GM21529 (cell line): ENCODE measurements around the gene ICOS.
"Not testable (repeated sequence)": the region's sequence is repeated elsewhere in the genome, so short reads cannot be mapped to it uniquely, and the experiment has no call there.

Experiments
- ATAC-seq: cut with Tn5 transposase; IDR thresholded peaks from one replicate; pipeline ENCODE4 v1.9.1; 2021; ENCODE audit not compliant: unreplicated experiment

ICOS gene

DNA sequence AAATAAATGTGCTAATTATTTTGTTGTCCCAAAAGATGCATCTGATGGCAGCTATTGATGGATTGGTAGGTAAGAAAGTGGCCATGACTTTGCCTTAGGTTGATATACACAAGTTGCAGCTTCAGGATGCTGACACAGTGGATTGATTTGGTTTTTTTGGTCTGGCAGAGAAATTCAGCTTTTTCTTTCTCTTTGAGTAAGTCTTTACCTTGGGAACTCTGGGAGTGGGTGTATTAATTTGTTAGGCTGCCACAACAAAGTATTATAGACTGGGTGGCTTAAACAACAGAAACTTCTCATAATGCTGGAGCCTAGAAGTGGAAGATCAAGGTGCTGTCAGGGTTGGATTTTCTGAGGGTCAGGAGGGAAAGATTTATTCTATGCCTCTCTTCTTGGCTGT, 19.8 kb upstream of the ICOS start:
- ATAC-seq, result no peak

- ATAC-seq, result no peak
Measured at GRCh38 chr2:203918264-203918663, 18.3 kb upstream of the ICOS start.

DNA sequence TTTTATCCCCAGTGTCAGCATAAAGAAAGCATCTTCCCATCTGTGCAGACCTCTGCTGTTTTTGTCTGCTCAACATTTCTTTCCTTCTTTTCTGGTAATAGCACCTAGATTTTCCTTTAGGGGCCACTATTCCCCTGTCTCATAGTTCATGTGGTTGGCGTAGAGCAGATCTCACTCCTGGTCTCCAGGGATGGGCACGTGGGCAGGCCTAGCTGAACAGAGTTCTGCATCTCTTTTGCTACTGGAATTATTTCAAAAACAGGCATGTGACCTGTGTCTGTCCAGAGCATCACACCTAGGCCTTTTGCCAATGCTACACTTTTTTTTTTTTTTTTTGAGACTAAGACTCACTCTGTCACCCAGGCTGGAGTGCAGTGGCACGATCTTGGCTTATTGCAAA, 17.7 kb upstream of the ICOS start:
- no peak for ATAC-seq

GRCh38 chr2:203925512-203926158, 10.9 kb upstream of the ICOS start:
- ATAC-seq, result no peak

DNA sequence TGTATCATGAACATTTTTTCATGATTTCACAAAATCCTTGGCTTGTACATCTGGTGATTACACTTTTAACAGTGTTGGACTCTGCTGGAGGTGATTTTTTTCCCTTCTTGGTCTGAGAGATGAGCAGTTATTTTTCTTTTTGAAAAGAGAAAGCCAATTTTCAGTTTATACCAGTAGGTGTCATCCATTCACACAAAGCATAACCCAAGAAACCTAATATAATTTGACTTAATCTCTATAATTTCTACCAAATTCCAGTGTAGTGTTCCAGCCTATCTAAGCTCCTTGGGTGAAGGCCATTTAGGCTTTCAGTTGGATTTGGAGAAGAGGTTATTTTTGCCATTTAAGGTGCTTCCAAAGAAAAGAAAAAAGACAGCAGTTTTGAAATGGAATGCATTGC, 7.7 kb upstream of the ICOS start:
- no peak for ATAC-seq

GRCh38 chr2:203931262-203931661, 5.3 kb upstream of the ICOS start:
- ATAC-seq, result not testable (repeated sequence)

DNA sequence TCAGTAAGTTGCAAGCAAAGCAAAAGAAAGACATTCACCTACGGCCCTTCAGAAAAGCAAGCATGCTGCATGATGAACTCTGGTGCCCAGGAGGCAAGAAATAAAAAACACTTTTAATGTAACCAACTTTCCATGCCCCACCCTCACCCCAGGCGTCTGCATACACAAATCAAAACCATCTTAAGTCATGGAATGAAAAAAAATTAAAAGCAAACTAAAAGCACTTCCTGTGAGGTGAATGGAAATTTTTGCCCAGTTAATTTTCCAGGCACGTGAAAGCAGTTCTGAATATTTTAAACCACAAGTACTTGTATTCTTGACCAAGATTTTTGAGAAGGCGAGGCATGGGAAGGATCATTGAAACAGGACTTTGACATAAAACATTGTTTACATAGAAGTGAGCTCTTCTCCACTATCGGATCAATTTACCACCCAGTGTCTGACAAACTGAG, 2.5 kb upstream of the ICOS start:
- no peak for ATAC-seq

GRCh38 chr2:203934711-203935438, 1.7 kb upstream of the ICOS start:
- no peak for ATAC-seq

- no peak for ATAC-seq
Measured at GRCh38 chr2:203935568-203935967, 995 bp upstream of the ICOS start.

DNA sequence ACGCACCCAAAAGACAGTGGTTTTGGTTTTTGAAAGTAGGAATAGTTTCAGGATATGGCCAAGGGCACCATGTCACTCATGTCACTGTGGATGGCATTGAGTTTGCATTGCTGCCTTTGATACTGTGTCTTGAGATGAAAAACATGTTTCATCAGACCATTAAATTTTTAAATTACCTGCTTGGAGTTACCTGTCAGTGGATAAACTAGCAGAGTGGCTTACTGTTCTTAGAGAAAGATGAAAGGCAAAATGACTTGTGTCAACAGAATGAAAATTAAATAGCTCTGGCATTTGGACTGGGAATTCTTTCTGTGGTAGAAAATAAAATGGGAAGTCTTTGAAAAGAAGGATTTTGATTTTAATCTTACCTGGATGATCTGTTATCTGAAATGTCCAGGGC, 386 bp downstream of the ICOS start:
- no peak for ATAC-seq

DNA sequence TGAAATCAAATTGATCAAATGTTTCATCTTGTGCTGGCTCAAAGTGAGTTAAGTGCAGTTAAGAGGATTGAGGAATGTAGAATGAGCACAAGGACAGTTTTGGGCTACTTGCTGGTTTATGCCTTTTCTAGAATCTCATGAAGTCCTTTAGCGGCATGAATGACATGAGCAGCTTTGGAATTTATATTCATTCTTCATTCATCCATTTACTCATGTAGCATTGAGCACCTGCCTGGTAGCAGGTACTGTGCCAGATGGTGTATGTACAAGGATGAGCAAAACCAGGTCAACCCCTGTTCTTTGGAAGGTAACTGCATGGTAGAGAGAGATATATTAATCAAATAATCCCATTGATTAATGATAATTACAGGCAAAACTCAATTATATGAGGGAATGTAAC, 1.2 kb downstream of the ICOS start:
- no peak for ATAC-seq

- no peak for ATAC-seq
Measured at GRCh38 chr2:203940039-203940438, 3.5 kb downstream of the ICOS start.

DNA sequence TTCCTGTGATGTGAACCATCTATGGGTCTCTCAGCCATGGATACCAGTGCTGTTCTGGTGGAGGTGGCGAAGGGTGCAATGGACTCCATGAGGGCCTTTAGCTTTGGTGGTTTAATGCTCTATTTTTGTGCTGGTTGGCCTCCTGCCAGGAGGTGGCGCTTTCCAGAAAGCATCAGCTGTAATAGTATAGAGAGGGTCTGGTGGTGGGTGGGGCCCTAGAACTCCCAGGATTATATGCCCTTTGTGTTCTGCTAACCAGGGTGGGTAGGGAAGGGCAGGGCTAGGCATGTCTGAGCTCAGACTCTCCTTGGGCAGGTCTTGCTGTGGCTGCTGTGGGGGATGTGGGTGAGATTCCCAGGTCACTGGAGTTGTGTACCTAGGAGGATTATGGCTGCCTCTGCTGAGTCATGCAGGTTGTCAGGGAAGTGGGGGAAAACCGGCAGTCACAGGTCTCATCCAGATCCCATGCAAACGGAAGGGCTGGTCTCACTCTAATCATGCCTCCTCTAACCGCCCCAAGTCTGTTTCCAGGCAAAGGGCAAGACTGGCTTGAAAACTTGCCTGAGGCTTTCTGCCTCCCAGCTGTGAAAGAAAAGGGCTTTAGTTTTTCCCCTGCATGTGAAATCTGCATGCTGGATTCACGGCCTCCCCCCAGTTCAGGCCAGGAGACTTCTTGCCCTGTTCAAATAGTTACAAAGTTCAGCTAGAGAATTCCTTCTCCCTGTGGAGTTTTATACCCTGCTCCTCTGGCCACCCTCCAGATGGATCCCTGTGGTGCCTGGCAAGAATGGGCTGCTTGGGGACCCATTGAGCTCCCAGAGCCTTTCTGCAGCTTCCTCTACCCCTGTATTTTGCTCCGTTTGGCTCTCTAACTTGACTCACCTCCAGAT, 7.2 kb downstream of the ICOS start:
- ATAC-seq, result not testable (repeated sequence)

DNA sequence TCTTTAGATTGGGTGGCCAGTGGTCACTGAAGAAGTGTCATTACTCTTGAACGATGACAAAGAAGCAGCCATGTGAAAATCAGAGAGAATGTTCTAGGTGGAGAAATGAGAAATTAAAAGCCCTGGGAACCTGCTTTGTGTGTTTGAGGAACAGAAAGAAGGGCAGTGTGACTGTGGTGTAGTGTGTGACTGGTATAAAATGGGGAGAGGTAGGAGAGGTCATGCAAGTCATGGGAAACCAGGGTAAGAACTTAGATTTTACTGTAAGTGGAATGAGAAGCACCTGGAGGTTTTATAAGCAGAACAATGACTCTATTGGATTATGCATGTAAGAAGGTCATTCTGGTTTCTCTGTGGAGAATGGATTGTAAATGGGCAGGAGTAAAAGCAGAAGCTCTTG, 12.2 kb downstream of the ICOS start:
- ATAC-seq, result no peak

- no peak for ATAC-seq
Measured at GRCh38 chr2:203949228-203949627, 12.7 kb downstream of the ICOS start.

GRCh38 chr2:203951366-203951902, 14.9 kb downstream of the ICOS start:
- ATAC-seq, result no peak

DNA sequence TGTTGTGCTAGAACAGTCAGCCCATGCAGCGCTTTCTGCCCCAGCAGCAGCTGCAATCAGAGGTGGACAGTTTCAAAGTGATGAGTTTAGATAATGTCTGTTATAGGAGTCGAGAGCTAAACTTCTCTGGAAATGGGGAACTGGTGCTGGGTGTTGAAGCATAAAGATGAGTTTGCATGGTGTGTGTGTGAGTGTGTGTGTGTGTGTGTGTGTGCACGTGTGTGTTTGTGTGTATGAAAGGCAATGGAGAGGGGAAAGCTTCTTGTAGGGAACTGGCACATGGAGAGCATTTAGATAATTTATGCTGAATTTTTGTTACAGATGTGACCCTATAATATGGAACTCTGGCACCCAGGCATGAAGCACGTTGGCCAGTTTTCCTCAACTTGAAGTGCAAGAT, 22.7 kb downstream of the ICOS start:
- ATAC-seq, result no peak

GRCh38 chr2:203959672-203960071, 23.1 kb downstream of the ICOS start:
- no peak for ATAC-seq

GRCh38 chr2:203960811-203961210, 24.2 kb downstream of the ICOS start:
- no peak for ATAC-seq

DNA sequence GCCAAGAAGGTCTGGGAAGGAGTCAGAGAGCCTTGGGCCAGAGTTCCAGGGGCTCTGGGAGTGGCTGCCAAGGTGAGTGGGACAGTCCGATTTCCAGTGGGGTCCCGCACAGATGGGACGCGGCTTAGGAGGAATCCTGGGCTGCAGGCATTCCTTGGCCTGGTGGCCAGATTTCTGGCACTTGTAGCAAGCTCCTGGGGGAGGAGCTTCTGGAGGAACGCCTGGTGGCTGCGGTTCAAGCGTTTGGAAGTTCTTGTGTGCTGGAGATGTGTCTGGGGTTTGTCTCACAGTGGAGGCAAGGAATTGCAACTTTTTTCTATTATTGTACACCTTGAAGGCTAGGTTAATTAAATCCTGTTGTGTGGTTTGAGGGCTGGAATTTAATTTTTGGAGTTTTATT, 28.6 kb downstream of the ICOS start:
- ATAC-seq, result not testable (repeated sequence)

- ATAC-seq, result no peak
Measured at GRCh38 chr2:203971251-203971650, 34.7 kb downstream of the ICOS start.
